ENCODE measurements around the gene MYOZ3. TPM values are rescaled to one million over a fixed set of nuclear protein-coding genes. Genes with fewer than 3 reads are reported as not detected.

Gene MYOZ3
- total and polyA plus RNA-seq, 2 experiments from 2014 or later = 0.32 to 0.71 TPM

DNA sequence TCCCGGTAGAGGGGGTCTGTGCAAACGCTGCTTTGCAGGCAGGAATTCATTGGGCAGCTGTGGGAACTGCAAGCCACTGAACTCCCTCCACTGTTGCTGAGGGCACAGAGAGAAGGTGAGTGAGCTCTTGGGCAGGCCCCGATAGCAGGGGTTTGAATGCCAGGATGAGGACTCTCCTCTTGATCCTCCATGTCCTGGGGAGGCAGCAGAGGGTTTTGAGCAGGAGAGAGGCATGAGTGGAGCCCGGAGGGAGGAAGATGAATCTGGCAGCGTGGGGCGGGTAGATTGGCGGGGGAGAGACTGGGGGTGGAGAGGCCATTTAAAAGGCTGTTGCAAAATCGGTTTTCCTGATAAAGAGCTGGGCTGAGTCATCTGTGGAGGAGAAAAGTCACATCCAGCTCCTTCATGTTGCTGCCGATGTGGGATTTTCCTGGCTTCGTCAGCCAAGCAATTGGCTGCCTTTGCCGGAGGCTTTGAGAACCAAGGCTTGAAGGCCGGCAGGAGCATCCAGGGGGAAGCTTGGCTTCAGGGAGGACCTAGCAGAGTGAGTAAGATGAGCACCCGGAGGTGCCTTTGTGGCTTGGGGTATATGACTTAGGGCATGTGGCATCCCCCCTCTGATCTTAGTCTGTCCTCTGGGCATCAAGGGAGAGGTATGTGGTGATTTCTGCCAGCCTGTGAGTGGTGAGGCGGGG is 20.6 kb upstream of the MYOZ3 start, which contains the start of gene SYNPO:
SYNPO (plus strand) TSS at position 350 of the 695 bp plus-strand sequence. CDS start 7,616 bp downstream, outside the sequence.
- Histone ChIP-seq H3K79me2 (ENCODE audit: insufficient read depth) (peaks cover 15% of the 10 kb centered on the region), H3K9me2 (ENCODE audit: insufficient read depth) (no peaks in the 10 kb centered on the region), H3F3A (ENCODE audit: insufficient read depth) (peaks cover 50% of the 10 kb centered on the region), H3K27me3 (replicated peaks; ENCODE audit: insufficient read depth) (no peaks in the 10 kb centered on the region), H3K4me2 (ENCODE audit: unreplicated experiment) (peak within 1 kb of the TSS; percentile 71), H3K4me3 (peak within 1 kb of the TSS; percentile 47), H3K36me3 (ENCODE audit: low read depth) (no peaks in the 10 kb centered on the region), H2AFZ (no peak within 1 kb of the TSS), H4K20me1 (ENCODE audit: insufficient read depth) (no peaks in the 10 kb centered on the region), H3K9me3 (ENCODE audit: low read depth) (no peaks in the 10 kb centered on the region), H3K9ac (peak within 1 kb of the TSS; percentile 66), H3K4me1 (ENCODE audit: insufficient read depth) (peaks cover 84% of the 10 kb centered on the region), H3K27ac (peak within 1 kb of the TSS; percentile 89)
- in situ Hi-C loops (cut with MboI) = loop anchor here (10.0 kb wide), 1 partner anchor 176 kb away; no protein-coding TSS in a partner anchor
- WGBS, 2 experiments (ENCODE audit: low coverage in 1 of 2, low lambda C conversion rate in 2 of 2, missing lambda C conversion rate in 2 of 2) = 0 to 2% methylated on average over 13 to 14 of the region's 14 CpGs
- DNase-seq = peak; percentile 99
- TF ChIP-seq EZH2phosphoT487 (IDR thresholded peaks at IDR 0.05; ENCODE audit: insufficient read depth, low read depth) = no peak
- TF ChIP-seq EZH2 (IDR thresholded peaks at IDR 0.05; ENCODE audit: insufficient read depth, poor library complexity, severe bottlenecking) = no peak

GRCh38 chr5:150641006-150641570 is 20.0 kb upstream of the MYOZ3 start:
- Histone ChIP-seq H3K79me2 (ENCODE audit: insufficient read depth) (peaks cover 21% of the 10 kb centered on the region), H3K27ac (peak overlapping the region; percentile 89), H3K9me2 (ENCODE audit: insufficient read depth) (no peaks in the 10 kb centered on the region), H3K9me3 (ENCODE audit: low read depth) (no peaks in the 10 kb centered on the region), H3K4me1 (ENCODE audit: insufficient read depth) (peaks cover 82% of the 10 kb centered on the region), H3K9ac (peak overlapping the region; percentile 66), H3K27me3 (replicated peaks; ENCODE audit: insufficient read depth) (no peaks in the 10 kb centered on the region), H3K36me3 (ENCODE audit: low read depth) (no peaks in the 10 kb centered on the region), H3K4me3 (peak overlapping the region; percentile 47), H3F3A (ENCODE audit: insufficient read depth) (peaks cover 44% of the 10 kb centered on the region), H3K4me2 (ENCODE audit: unreplicated experiment) (peak overlapping the region; percentile 71), H2AFZ (no peak overlapping the region), H4K20me1 (ENCODE audit: insufficient read depth) (no peaks in the 10 kb centered on the region)
- in situ Hi-C loops (cut with MboI) = loop anchor here (10.0 kb wide), 1 partner anchor 176 kb away; no protein-coding TSS in a partner anchor
- DNase-seq = peak; percentile 86
- TF ChIP-seq EZH2phosphoT487 (IDR thresholded peaks at IDR 0.05; ENCODE audit: insufficient read depth, low read depth) (no peak), EZH2 (IDR thresholded peaks at IDR 0.05; ENCODE audit: insufficient read depth, poor library complexity, severe bottlenecking) (no peak)
- 19 to 28% methylated on average over 9 of the region's 9 CpGs for WGBS, 2 experiments (ENCODE audit: low coverage in 1 of 2, low lambda C conversion rate in 2 of 2, missing lambda C conversion rate in 2 of 2)

DNA sequence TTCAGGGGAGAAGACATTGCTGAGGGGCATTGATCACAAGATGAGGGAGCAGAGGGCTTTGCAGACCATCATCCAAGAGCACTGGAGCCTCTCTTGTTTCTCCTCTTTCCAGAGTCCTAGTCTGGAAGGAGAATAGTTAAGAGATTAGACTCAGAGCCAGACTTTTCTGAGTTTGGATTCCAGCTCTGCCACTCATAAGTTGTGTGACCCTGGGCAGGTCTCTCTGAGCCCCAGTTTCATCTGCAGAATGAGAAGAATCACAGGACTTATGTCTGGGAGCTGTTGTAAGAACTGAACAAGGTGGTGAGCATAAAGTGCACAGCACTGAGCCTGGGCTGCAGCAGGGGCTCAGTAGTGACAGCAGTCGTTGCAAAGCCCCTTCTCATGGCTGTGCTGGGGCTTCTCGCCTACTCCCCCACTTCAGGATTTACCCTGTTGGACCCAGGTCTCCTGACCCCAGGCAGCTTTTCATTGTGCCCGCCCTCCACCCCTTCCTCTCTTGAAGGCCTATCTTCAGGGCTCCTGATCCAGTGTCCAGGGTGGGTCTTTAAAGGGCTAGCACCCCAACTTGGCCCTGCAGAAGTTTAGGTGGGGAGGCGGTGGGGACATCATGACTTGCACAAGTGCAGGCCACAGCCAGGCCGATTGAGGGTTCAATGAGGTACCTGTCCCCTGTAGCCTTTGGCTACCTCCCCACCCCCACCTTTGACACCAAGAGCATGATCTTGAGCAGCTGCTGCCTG is 19.1 kb upstream of the MYOZ3 start:
- no peaks in the 10 kb centered on the region for H3K36me3 ChIP-seq (ENCODE audit: low read depth)
- TF ChIP-seq EZH2phosphoT487 (IDR thresholded peaks at IDR 0.05; ENCODE audit: insufficient read depth, low read depth) (no peak), EZH2 (IDR thresholded peaks at IDR 0.05; ENCODE audit: insufficient read depth, poor library complexity, severe bottlenecking) (no peak)
- peak overlapping the region; percentile 47 for H3K4me3 ChIP-seq
- H3F3A ChIP-seq (ENCODE audit: insufficient read depth) = peaks cover 38% of the 10 kb centered on the region
- no peak overlapping the region for H2AFZ ChIP-seq
- in situ Hi-C loops (cut with MboI) = loop anchor here (10.0 kb wide), 1 partner anchor 177 kb away; no protein-coding TSS in a partner anchor
- H3K27me3 ChIP-seq (replicated peaks; ENCODE audit: insufficient read depth) = no peaks in the 10 kb centered on the region
- H3K4me2 ChIP-seq (ENCODE audit: unreplicated experiment) = peak overlapping the region; percentile 71
- no peaks in the 10 kb centered on the region for H3K9me2 ChIP-seq (ENCODE audit: insufficient read depth)
- DNase-seq = peak; percentile 38
- no peaks in the 10 kb centered on the region for H3K9me3 ChIP-seq (ENCODE audit: low read depth)
- peak overlapping the region; percentile 66 for H3K9ac ChIP-seq
- H3K79me2 ChIP-seq (ENCODE audit: insufficient read depth) = peaks cover 29% of the 10 kb centered on the region
- WGBS, 2 experiments (ENCODE audit: low coverage in 1 of 2, low lambda C conversion rate in 2 of 2, missing lambda C conversion rate in 2 of 2) = 57 to 58% methylated on average over 5 of the region's 5 CpGs
- H4K20me1 ChIP-seq (ENCODE audit: insufficient read depth) = no peaks in the 10 kb centered on the region
- peak overlapping the region; percentile 89 for H3K27ac ChIP-seq
- H3K4me1 ChIP-seq (ENCODE audit: insufficient read depth) = peaks cover 73% of the 10 kb centered on the region

- no peaks in the 10 kb centered on the region for H3K36me3 ChIP-seq (ENCODE audit: low read depth)
- peak overlapping the region; percentile 66 for H3K9ac ChIP-seq
- H3K9me3 ChIP-seq (ENCODE audit: low read depth) = no peaks in the 10 kb centered on the region
- peaks cover 68% of the 10 kb centered on the region for H3K4me1 ChIP-seq (ENCODE audit: insufficient read depth)
- no peaks in the 10 kb centered on the region for H4K20me1 ChIP-seq (ENCODE audit: insufficient read depth)
- peak overlapping the region; percentile 71 for H3K4me2 ChIP-seq (ENCODE audit: unreplicated experiment)
- in situ Hi-C loops (cut with MboI) = loop anchor here (10.0 kb wide), 1 partner anchor 178 kb away; no protein-coding TSS in a partner anchor
- H2AFZ ChIP-seq = no peak overlapping the region
- no peaks in the 10 kb centered on the region for H3K27me3 ChIP-seq (replicated peaks; ENCODE audit: insufficient read depth)
- WGBS, 2 experiments (ENCODE audit: low coverage in 1 of 2, low lambda C conversion rate in 2 of 2, missing lambda C conversion rate in 2 of 2) = 5 to 9% methylated on average over 5 of the region's 5 CpGs
- peak overlapping the region; percentile 47 for H3K4me3 ChIP-seq
- TF ChIP-seq EZH2phosphoT487 (IDR thresholded peaks at IDR 0.05; ENCODE audit: insufficient read depth, low read depth) (no peak), EZH2 (IDR thresholded peaks at IDR 0.05; ENCODE audit: insufficient read depth, poor library complexity, severe bottlenecking) (no peak)
- DNase-seq = peak; percentile 96
- H3K27ac ChIP-seq = peak overlapping the region; percentile 89
- H3F3A ChIP-seq (ENCODE audit: insufficient read depth) = peaks cover 34% of the 10 kb centered on the region
- peaks cover 34% of the 10 kb centered on the region for H3K79me2 ChIP-seq (ENCODE audit: insufficient read depth)
- H3K9me2 ChIP-seq (ENCODE audit: insufficient read depth) = no peaks in the 10 kb centered on the region
Measured at GRCh38 chr5:150642567-150642927, 18.5 kb upstream of the MYOZ3 start.
